Body of pancreas (tissue), 4 donors: ENCODE data around the gene ACAD9.

ENCODE experiments used
- POLR2A ChIP-seq, 3 donors: fragments of 450-650 bp; IDR thresholded peaks; one replicate each; pipeline ENCODE4 v1.6.1; 2016; ENCODE audit warnings: antibody characterized with exemption in 3 of 3, mild to moderate bottlenecking in 2 of 3
- TF ChIP-seq, protein P1 (sequence below), 7 experiments: fragments of 450-650 bp in 4 of 7; fragments of 200-600 bp in 3 of 7; sonication (generic) in 3 of 7; IDR thresholded peaks; one replicate each; pipeline ENCODE4 v1.5.1; 2016 to 2019; ENCODE audit warnings: antibody characterized with exemption in 7 of 7

DNA sequence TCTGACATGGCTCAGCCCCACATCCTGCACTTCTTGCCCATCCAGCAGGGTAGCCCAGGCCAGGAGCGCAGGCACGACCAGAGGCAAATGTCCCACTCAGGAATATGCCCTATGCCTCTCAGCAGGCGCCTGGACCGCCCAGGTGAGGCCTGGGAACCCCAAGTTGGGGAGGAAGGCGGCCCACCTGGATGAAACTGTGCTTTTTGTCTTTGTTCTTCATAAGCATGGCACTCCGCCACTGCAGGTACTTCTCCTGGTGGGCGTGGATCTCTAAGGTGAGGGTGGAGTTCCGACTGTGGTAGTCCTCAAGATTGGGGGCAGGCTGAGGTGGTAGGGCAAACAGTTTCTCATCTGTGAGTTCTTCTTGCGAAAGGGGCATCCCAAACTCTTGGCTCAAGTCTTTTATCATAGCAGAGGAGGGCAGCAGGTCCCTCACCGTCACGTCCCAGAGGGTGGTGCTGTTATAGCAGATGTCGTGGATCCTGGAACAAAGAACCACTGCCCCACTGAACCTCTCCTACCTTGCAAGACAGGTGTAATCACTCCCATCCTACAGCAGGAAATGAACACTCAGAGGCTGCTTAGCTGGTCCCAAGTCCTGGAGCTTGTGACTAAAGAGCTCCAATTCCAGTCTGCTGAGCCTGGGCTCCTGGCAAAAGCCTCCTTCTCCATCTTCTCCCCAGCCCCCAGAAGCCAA is 53.2 kb downstream of the ACAD9 start:
- TF ChIP-seq, protein P1, sequence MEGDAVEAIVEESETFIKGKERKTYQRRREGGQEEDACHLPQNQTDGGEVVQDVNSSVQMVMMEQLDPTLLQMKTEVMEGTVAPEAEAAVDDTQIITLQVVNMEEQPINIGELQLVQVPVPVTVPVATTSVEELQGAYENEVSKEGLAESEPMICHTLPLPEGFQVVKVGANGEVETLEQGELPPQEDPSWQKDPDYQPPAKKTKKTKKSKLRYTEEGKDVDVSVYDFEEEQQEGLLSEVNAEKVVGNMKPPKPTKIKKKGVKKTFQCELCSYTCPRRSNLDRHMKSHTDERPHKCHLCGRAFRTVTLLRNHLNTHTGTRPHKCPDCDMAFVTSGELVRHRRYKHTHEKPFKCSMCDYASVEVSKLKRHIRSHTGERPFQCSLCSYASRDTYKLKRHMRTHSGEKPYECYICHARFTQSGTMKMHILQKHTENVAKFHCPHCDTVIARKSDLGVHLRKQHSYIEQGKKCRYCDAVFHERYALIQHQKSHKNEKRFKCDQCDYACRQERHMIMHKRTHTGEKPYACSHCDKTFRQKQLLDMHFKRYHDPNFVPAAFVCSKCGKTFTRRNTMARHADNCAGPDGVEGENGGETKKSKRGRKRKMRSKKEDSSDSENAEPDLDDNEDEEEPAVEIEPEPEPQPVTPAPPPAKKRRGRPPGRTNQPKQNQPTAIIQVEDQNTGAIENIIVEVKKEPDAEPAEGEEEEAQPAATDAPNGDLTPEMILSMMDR (IDR thresholded peaks at IDR 0.05) = no peak
- no peak for TF ChIP-seq POLR2A (IDR thresholded peaks at IDR 0.05)
